CD4-positive, alpha-beta memory T cell (primary cell): ENCODE data around the gene PXYLP1. TPM values are rescaled to one million over a fixed set of nuclear protein-coding genes. Genes with fewer than 3 reads are reported as not detected.

Experiments
- polyA plus RNA-seq, 2 donors: library from polyadenylated mRNA; unstranded; fragments of 300-500 nt; fragmentation: Illumina TruSeq; gene quantifications; one replicate each; pipeline ENCODE4 v1.2.3, GENCODE V29; 2021
- total RNA-seq, 2 experiments: library from RNA; stranded (reverse); gene quantifications; one replicate each; pipeline ENCODE4 v1.2.3, GENCODE V29; 2021

The PXYLP1 gene
- total and polyA plus RNA-seq, 4 experiments from 2014 or later: 5.2 to 22.6 (median 12.0) TPM

Other genes with a start within 250 kb of the PXYLP1 start
- not detected for gene SPSB4, start 180.5 kb upstream of the PXYLP1 start, total RNA-seq
- not detected for gene SPSB4, start 180.5 kb upstream of the PXYLP1 start, polyA plus RNA-seq
- 10 to 100 TPM; 86.6 to 87.8 TPM for gene ZBTB38, start 136.7 kb downstream of the PXYLP1 start, total RNA-seq
- 100 to 1,000 TPM in 1 of 2 donors, 10 to 100 TPM in 1; 44.1 to 103 TPM for gene ZBTB38, start 136.7 kb downstream of the PXYLP1 start, polyA plus RNA-seq